COR-L47 (cell line): ENCODE measurements around the gene PIAS3.

ENCODE experiments used
- DNase-seq: peaks from one replicate; lab custom pipeline; 2025; lab: John Stamatoyannopoulos, UW

PIAS3 gene

GRCh38 chr1:145858901-145859490 lies at the start of gene PIAS3:
PIAS3 (minus strand) TSS chr1:145859081; CDS start chr1:145858990, 91 bp downstream.
- DNase-seq = peak; percentile 93

GRCh38 chr1:145908653-145909052 lies 49.8 kb upstream of the PIAS3 start:
- DNase-seq = no peak

GRCh38 chr1:145906954-145907753 lies 48.3 kb upstream of the PIAS3 start:
- DNase-seq = no peak

- no peak for DNase-seq
These were observed 42.6 kb upstream of the PIAS3 start for GRCh38 chr1:145901312-145902021.

GRCh38 chr1:145898756-145899155 lies 39.9 kb upstream of the PIAS3 start:
- no peak for DNase-seq

GRCh38 chr1:145897969-145898368 lies 39.1 kb upstream of the PIAS3 start:
- DNase-seq = no peak

- DNase-seq = no peak
These were observed 36.6 kb upstream of the PIAS3 start for GRCh38 chr1:145895471-145895870.

GRCh38 chr1:145893306-145894055 lies 34.6 kb upstream of the PIAS3 start:
- no peak for DNase-seq

GRCh38 chr1:145892486-145893087 lies 33.7 kb upstream of the PIAS3 start:
- DNase-seq = peak; percentile 20

- peak; percentile 98 for DNase-seq
These were observed 33.0 kb upstream of the PIAS3 start for GRCh38 chr1:145891587-145892485.

- peak; percentile 29 for DNase-seq
These were observed 32.3 kb upstream of the PIAS3 start for GRCh38 chr1:145891143-145891542.

- DNase-seq = no peak
These were observed 30.8 kb upstream of the PIAS3 start for GRCh38 chr1:145889722-145890121.

- DNase-seq = no peak
These were observed 28.8 kb upstream of the PIAS3 start for GRCh38 chr1:145887631-145888030.

- no peak for DNase-seq
These were observed 27.9 kb upstream of the PIAS3 start for GRCh38 chr1:145886816-145887215.

- no peak for DNase-seq
These were observed 27.5 kb upstream of the PIAS3 start for GRCh38 chr1:145886390-145886789.

GRCh38 chr1:145885738-145886287 lies 26.9 kb upstream of the PIAS3 start, which contains the start of gene ANKRD35:
ANKRD35 (minus strand) TSS chr1:145885866; CDS start chr1:145885758, 108 bp downstream.
- peak; percentile 77 for DNase-seq

GRCh38 chr1:145884675-145885074 lies 25.8 kb upstream of the PIAS3 start:
- no peak for DNase-seq

- peak; percentile 95 for DNase-seq
These were observed 20.9 kb upstream of the PIAS3 start for GRCh38 chr1:145879775-145880174.

GRCh38 chr1:145878724-145879123 lies 19.8 kb upstream of the PIAS3 start:
- no peak for DNase-seq

- no peak for DNase-seq
These were observed 19.1 kb upstream of the PIAS3 start for GRCh38 chr1:145877923-145878486.
